Lower leg skin (tissue), 3 donors: ENCODE measurements around the gene TBC1D2.

Experiments
- CTCF ChIP-seq, 3 donors: fragments of 450-650 bp; IDR thresholded peaks; one replicate each; pipeline ENCODE4 v1.5.1; 2016; ENCODE audit warnings: antibody characterized with exemption in 3 of 3, mild to moderate bottlenecking in 3 of 3, moderate library complexity in 2 of 3
- POLR2A ChIP-seq, 2 donors: fragments of 450-650 bp; IDR thresholded peaks; one replicate each; pipeline ENCODE4 v1.6.1; 2016 to 2017; ENCODE audit warnings: antibody characterized with exemption in 2 of 2, mild to moderate bottlenecking in 1 of 2, moderate library complexity in 1 of 2

- TF ChIP-seq POLR2A (IDR thresholded peaks at IDR 0.05) (no peak), CTCF (IDR thresholded peaks at IDR 0.05) (no peak)
These were observed 32.4 kb downstream of the TBC1D2 start for GRCh38 chr9:98222885-98223691.
